HG03175 (cell line): ENCODE data around the gene MACROD2.

Source experiments
- ATAC-seq: cut with Tn5 transposase; IDR thresholded peaks from one replicate; pipeline ENCODE4 v1.9.1; 2021; ENCODE audit warnings: mild to moderate bottlenecking, moderate library complexity; ENCODE audit not compliant: unreplicated experiment

MACROD2 gene

GRCh38 chr20:14332866-14333265 is 337.6 kb downstream of the MACROD2 start:
- ATAC-seq: no peak

- ATAC-seq: no peak
These were observed 338.4 kb downstream of the MACROD2 start for GRCh38 chr20:14333721-14334120.

- no peak for ATAC-seq
These were observed 339.1 kb downstream of the MACROD2 start for GRCh38 chr20:14334306-14334930.

- no peak for ATAC-seq
These were observed 339.7 kb downstream of the MACROD2 start for GRCh38 chr20:14335052-14335451.

- ATAC-seq: no peak
These were observed 341.4 kb downstream of the MACROD2 start for GRCh38 chr20:14336686-14337085.

GRCh38 chr20:14337400-14338171 is 342.3 kb downstream of the MACROD2 start, which contains the start of gene FLRT3:
Gene FLRT3, minus strand, starts transcription at chr20:14337612. Its CDS starts 10,106 bp downstream, at chr20:14327506.
- ATAC-seq: peak; percentile 98

GRCh38 chr20:14341801-14342200 is 346.5 kb downstream of the MACROD2 start:
- ATAC-seq: no peak

- no peak for ATAC-seq
These were observed 347.6 kb downstream of the MACROD2 start for GRCh38 chr20:14342918-14343317.

- no peak for ATAC-seq
These were observed 348.3 kb downstream of the MACROD2 start for GRCh38 chr20:14343491-14344065.

GRCh38 chr20:14344746-14345145 is 349.4 kb downstream of the MACROD2 start:
- no peak for ATAC-seq

GRCh38 chr20:14355791-14356190 is 360.5 kb downstream of the MACROD2 start:
- no peak for ATAC-seq

- no peak for ATAC-seq
These were observed 365.1 kb downstream of the MACROD2 start for GRCh38 chr20:14360416-14360815.

- ATAC-seq: no peak
These were observed 366.4 kb downstream of the MACROD2 start for GRCh38 chr20:14361509-14362345.

GRCh38 chr20:14374196-14374595 is 378.9 kb downstream of the MACROD2 start:
- no peak for ATAC-seq

- no peak for ATAC-seq
These were observed 380.2 kb downstream of the MACROD2 start for GRCh38 chr20:14375416-14375985.

- ATAC-seq: no peak
These were observed 383.0 kb downstream of the MACROD2 start for GRCh38 chr20:14378326-14378725.

- no peak for ATAC-seq
These were observed 388.0 kb downstream of the MACROD2 start for GRCh38 chr20:14383335-14383734.

GRCh38 chr20:14384416-14385175 is 389.3 kb downstream of the MACROD2 start:
- ATAC-seq: no peak

GRCh38 chr20:14385176-14385740 is 389.9 kb downstream of the MACROD2 start:
- ATAC-seq: no peak

- ATAC-seq: no peak
These were observed 391.4 kb downstream of the MACROD2 start for GRCh38 chr20:14386726-14387125.
